Measurements from ENCODE around the gene OOEP. TPM values are rescaled to one million over a fixed set of nuclear protein-coding genes. Genes with fewer than 3 reads are reported as not detected.

Gene OOEP
- total RNA-seq, 1 experiment from 2014 or later = not detected

DNA sequence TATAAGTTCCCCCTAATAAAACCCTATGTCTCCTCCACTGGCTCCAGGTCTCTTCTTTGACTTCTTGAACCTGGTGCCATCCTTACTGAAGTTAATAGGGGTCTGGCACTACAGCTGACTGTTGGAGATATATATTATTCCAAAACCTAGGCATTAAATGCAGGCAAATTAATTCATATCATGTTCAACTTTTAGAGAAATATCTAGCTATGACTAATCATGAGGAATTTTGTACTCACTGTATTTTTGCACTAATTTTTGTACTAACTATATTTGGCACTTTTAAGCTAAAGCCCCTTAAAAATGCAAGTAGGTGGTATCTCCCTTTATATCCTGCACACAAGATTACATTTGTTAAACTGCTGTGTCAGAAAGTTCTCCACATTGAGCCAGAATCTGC lies 26.5 kb downstream of the OOEP start:
- peaks cover 0 to 10% of the 10 kb centered on the region in 2 experiments; a peak in 2 of 4 replicates for H3K4me1 ChIP-seq (ENCODE audit: control insufficient read depth in 1 of 2, insufficient read depth in 2 of 2, low read length in 2 of 2)
- H3K36me3 ChIP-seq (ENCODE audit: control insufficient read depth in 1 of 2, insufficient read depth in 2 of 2, low read length in 2 of 2) = no peaks in the 10 kb centered on the region
- H3K79me2 ChIP-seq (ENCODE audit: insufficient read depth, low read length) = no peaks in the 10 kb centered on the region
- ATAC-seq (no peak), DNase-seq (ENCODE audit: low read depth, low spot score) (no peak)
- TF ChIP-seq RAD21 (IDR thresholded peaks at IDR 0.05; ENCODE audit: low read depth) (no peak), SP1 (IDR thresholded peaks at IDR 0.05; ENCODE audit: low read depth) (no peak), CEBPB (IDR thresholded peaks at IDR 0.05; ENCODE audit: low read depth) (no peak), EZH2 (IDR thresholded peaks at IDR 0.05) (no peak), EGR1 (IDR thresholded peaks at IDR 0.05; ENCODE audit: low read depth) (no peak), CBX3 (IDR thresholded peaks at IDR 0.05; ENCODE audit: low read depth) (no peak), ZNF274 (IDR thresholded peaks at IDR 0.05; ENCODE audit: low read depth, low read length) (no peak), TCF7L2 (IDR thresholded peaks at IDR 0.05; ENCODE audit: borderline replicate concordance, extremely low read depth, insufficient read depth, insufficient read length) (no peak), FOSL1 (IDR thresholded peaks at IDR 0.05; ENCODE audit: low read depth) (no peak)
- TF ChIP-seq, protein P1, sequence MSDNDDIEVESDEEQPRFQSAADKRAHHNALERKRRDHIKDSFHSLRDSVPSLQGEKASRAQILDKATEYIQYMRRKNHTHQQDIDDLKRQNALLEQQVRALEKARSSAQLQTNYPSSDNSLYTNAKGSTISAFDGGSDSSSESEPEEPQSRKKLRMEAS (IDR thresholded peaks at IDR 0.05) = no peak
- TF ChIP-seq, protein P2, sequence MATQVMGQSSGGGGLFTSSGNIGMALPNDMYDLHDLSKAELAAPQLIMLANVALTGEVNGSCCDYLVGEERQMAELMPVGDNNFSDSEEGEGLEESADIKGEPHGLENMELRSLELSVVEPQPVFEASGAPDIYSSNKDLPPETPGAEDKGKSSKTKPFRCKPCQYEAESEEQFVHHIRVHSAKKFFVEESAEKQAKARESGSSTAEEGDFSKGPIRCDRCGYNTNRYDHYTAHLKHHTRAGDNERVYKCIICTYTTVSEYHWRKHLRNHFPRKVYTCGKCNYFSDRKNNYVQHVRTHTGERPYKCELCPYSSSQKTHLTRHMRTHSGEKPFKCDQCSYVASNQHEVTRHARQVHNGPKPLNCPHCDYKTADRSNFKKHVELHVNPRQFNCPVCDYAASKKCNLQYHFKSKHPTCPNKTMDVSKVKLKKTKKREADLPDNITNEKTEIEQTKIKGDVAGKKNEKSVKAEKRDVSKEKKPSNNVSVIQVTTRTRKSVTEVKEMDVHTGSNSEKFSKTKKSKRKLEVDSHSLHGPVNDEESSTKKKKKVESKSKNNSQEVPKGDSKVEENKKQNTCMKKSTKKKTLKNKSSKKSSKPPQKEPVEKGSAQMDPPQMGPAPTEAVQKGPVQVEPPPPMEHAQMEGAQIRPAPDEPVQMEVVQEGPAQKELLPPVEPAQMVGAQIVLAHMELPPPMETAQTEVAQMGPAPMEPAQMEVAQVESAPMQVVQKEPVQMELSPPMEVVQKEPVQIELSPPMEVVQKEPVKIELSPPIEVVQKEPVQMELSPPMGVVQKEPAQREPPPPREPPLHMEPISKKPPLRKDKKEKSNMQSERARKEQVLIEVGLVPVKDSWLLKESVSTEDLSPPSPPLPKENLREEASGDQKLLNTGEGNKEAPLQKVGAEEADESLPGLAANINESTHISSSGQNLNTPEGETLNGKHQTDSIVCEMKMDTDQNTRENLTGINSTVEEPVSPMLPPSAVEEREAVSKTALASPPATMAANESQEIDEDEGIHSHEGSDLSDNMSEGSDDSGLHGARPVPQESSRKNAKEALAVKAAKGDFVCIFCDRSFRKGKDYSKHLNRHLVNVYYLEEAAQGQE (IDR thresholded peaks at IDR 0.05; ENCODE audit: low read depth) = no peak
- TF ChIP-seq, protein P3, sequence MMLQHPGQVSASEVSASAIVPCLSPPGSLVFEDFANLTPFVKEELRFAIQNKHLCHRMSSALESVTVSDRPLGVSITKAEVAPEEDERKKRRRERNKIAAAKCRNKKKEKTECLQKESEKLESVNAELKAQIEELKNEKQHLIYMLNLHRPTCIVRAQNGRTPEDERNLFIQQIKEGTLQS (IDR thresholded peaks at IDR 0.05) = no peak
- intact Hi-C loops (cut with micrococcal nuclease) = no loop called here
- H4K20me1 ChIP-seq (ENCODE audit: insufficient read depth) = no peaks in the 10 kb centered on the region
- no peak overlapping the region for H3K4me2 ChIP-seq (ENCODE audit: low read length)
- ChIA-PET RAD21 (ENCODE audit: low non-redundant PET in 1 of 2, low total read pairs in 2 of 2, uncharacterized antibody in 2 of 2, unreplicated experiment in 2 of 2) (no interaction called here), CTCF (no interaction called here), POLR2A (no interaction called here)
- H3K9me3 ChIP-seq (ENCODE audit: control insufficient read depth in 1 of 2, insufficient read depth in 1 of 2, low read depth in 1 of 2, low read length in 2 of 2) = no peaks in the 10 kb centered on the region
- H3K9me2 ChIP-seq (ENCODE audit: insufficient read depth) = no peaks in the 10 kb centered on the region
- H3K27me3 ChIP-seq (ENCODE audit: insufficient read depth, low read length) = no peaks in the 10 kb centered on the region
- H2AFZ ChIP-seq (ENCODE audit: low read depth, low read length, poor library complexity, severe bottlenecking) = no peak overlapping the region
- H3K9ac ChIP-seq (ENCODE audit: low read length) = no peak overlapping the region
- no peak overlapping the region for H3K4me3 ChIP-seq (replicated peaks in 1 of 2; ENCODE audit: low read depth in 1 of 2, low read length in 2 of 2)
- no TSS peak for BruUV-seq (replicated peaks)
- no peak overlapping the region for H3K27ac ChIP-seq (ENCODE audit: low read depth, low read length)
